HEK293T (cell line): ENCODE results near the gene CACTIN.

Experiments
- ELF4 ChIP-seq: fragments of 450-650 bp; IDR thresholded peaks from 2 replicates; pipeline ENCODE4 v1.6.1; 2017; ENCODE audit warnings: antibody characterized with exemption
- SP1 ChIP-seq: fragments of 450-650 bp; IDR thresholded peaks from 2 replicates; pipeline ENCODE4 v1.6.1; 2017

GRCh38 chr19:3655402-3656072 lies 28.9 kb upstream of the CACTIN start:
- TF ChIP-seq SP1 (no peak), ELF4 (no peak)
